Endothelial cell (in vitro differentiated cells): ENCODE measurements around the gene GGT5. TPM values are rescaled to one million over a fixed set of nuclear protein-coding genes. Genes with fewer than 3 reads are reported as not detected.
A peak's percentile ranks its signal among the peaks of the same experiment; 100 is the strongest.
"Not testable (repeated sequence)": the region's sequence is repeated elsewhere in the genome, so short reads cannot be mapped to it uniquely, and the experiment has no call there.

Experiments
- DNase-seq: peaks from one replicate; pipeline ENCODE4 v3.0.0; 2021; ENCODE audit warnings: low spot score
- H3K27ac Mint-ChIP-seq: one replicate; pipeline ENCODE4 v1.8.0; 2021; ENCODE audit warnings: mixed read lengths, inconsistent platforms; ENCODE audit not compliant: unreplicated experiment
- H3K27me3 Mint-ChIP-seq: one replicate; pipeline ENCODE4 v1.8.0; 2021; ENCODE audit warnings: mild to moderate bottlenecking, moderate library complexity, mixed read lengths, inconsistent platforms; ENCODE audit not compliant: unreplicated experiment
- H3K36me3 Mint-ChIP-seq: one replicate; pipeline ENCODE4 v1.8.0; 2021; ENCODE audit warnings: mild to moderate bottlenecking, low read depth, mixed read lengths, inconsistent platforms; ENCODE audit not compliant: unreplicated experiment
- H3K4me1 Mint-ChIP-seq: one replicate; pipeline ENCODE4 v1.8.0; 2021; ENCODE audit warnings: mild to moderate bottlenecking, mixed read lengths, inconsistent platforms; ENCODE audit not compliant: unreplicated experiment
- H3K4me3 Mint-ChIP-seq: one replicate; pipeline ENCODE4 v1.8.0; 2021; ENCODE audit warnings: mild to moderate bottlenecking, mixed read lengths, inconsistent platforms; ENCODE audit not compliant: unreplicated experiment
- H3K9me3 Mint-ChIP-seq: one replicate; pipeline ENCODE4 v1.8.0; 2021; ENCODE audit warnings: mixed read lengths, inconsistent platforms; ENCODE audit not compliant: unreplicated experiment
- CTCF ChIP-seq: fragments of 200-600 bp; sonication (generic); IDR thresholded peaks from one replicate; pipeline ENCODE4 v1.5.0; 2021; ENCODE audit warnings: antibody characterized with exemption; ENCODE audit not compliant: unreplicated experiment
- total RNA-seq: library from RNA; stranded (reverse); fragmentation: NEBNext Ultra II Directional; extraction: Animal tissue kit (Norgen Biotek cat#: 25700); gene quantifications from one replicate; pipeline ENCODE4 v1.2.1, GENCODE V29; 2021; ENCODE audit not compliant: unreplicated experiment

GGT5 gene
- total RNA-seq, 1 donor from 2014 or later = 1.6 TPM

DNA sequence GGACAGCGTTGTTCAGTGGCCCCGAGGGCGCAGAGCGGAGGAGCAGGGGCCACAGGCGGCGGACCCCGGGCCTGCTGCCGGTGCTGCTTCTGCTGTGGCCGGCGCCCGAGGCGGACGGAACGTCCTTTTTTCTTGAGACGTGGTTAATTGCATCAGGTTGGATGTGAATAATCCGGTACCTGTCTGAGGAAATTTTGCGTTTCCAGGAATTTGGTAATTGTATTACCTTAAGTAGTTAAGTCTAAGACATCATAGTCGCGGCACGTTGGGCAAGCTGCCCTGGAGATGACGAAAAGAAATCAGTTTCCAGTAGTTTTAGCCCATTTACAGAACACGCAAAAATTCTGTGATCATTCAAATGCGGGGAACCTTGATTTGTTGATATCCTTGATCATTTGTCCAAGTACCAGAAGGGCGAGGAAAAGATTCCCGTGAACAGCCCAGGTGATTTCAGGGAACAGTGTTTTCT lies 26.5 kb upstream of the GGT5 start:
- no peaks in the 10 kb centered on the region for H3K9me3 Mint-ChIP-seq
- TF ChIP-seq CTCF = no peak
- no peaks in the 10 kb centered on the region for H3K27me3 Mint-ChIP-seq
- no peaks in the 10 kb centered on the region for H3K36me3 Mint-ChIP-seq
- peaks cover 21% of the 10 kb centered on the region for H3K4me1 Mint-ChIP-seq
- peak overlapping the region; percentile 50 for H3K27ac Mint-ChIP-seq
- H3K4me3 Mint-ChIP-seq = peak overlapping the region; percentile 93
- DNase-seq = no peak

GRCh38 chr22:24270556-24271385 lies 25.9 kb upstream of the GGT5 start, which contains the start of gene SPECC1L:
SPECC1L (plus strand) TSS chr22:24270831; CDS start chr22:24302232, 31,401 bp downstream.
- TF ChIP-seq CTCF = no peak
- no peaks in the 10 kb centered on the region for H3K9me3 Mint-ChIP-seq
- no peaks in the 10 kb centered on the region for H3K27me3 Mint-ChIP-seq
- no peaks in the 10 kb centered on the region for H3K36me3 Mint-ChIP-seq
- DNase-seq = peak; percentile 96
- peaks cover 21% of the 10 kb centered on the region for H3K4me1 Mint-ChIP-seq
- H3K27ac Mint-ChIP-seq = peak within 1 kb of the TSS; percentile 77
- peak within 1 kb of the TSS; percentile 93 for H3K4me3 Mint-ChIP-seq

DNA sequence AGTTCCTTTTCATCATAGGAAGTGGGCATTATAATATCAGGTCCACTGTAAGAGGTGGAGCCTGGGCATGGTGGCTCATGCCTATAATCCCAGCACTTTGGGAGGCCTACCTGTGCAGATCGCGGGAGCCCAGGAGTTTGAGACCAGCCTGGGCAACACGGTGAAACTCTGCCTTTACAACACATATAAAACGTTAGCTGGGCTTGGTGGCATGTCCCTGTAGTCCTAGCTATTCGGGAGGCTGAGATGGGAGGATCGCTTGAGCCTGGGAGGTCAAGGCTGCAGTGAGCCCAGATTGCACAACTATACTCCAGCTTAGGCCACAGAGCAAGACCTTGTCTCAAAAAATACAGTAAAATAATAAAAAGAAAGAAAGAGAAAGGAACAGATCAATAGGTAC lies 21.6 kb upstream of the GGT5 start:
- not testable (repeated sequence) for H3K9me3 Mint-ChIP-seq, H3K36me3 Mint-ChIP-seq, H3K4me1 Mint-ChIP-seq, H3K27me3 Mint-ChIP-seq, H3K4me3 Mint-ChIP-seq, DNase-seq, H3K27ac Mint-ChIP-seq

GRCh38 chr22:24265734-24266133 lies 20.9 kb upstream of the GGT5 start:
- Mint-ChIP-seq H3K4me3 (no peak overlapping the region), H3K4me1 (peaks cover 7% of the 10 kb centered on the region), H3K36me3 (no peaks in the 10 kb centered on the region), H3K27ac (no peak overlapping the region), H3K9me3 (no peaks in the 10 kb centered on the region), H3K27me3 (no peaks in the 10 kb centered on the region)
- no peak for DNase-seq
- no peak for TF ChIP-seq CTCF

DNA sequence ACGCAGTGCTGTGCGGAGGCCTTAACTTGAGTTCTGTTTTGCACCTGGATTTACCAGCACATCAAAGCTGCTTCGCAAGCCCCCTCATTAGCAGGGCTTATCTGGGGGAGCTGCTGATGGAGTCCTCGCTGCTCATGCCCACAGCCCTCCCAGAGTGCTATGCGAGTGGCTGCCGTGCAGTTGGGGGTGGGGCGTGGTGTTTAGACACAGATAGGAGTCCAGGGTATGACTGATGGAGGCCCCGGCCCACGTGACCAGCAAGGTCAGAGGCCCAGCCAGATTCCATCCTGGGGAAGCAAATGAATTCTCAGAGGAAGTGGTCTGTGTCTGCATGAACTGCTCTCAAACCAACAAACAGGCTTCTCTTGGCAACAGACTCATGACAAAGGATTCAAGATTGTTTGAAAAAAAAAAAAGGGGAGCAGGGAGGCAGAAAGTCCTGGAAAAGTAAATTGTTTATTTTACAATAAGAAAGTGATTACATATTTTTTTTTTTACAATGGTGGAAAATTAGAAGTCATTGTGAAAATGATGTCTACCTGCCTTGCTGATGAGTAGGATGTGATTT lies 19.5 kb upstream of the GGT5 start:
- H3K4me3 Mint-ChIP-seq, H3K9me3 Mint-ChIP-seq, H3K36me3 Mint-ChIP-seq, H3K4me1 Mint-ChIP-seq, DNase-seq, H3K27me3 Mint-ChIP-seq: not testable (repeated sequence)
- peak overlapping the region; percentile 40 for H3K27ac Mint-ChIP-seq

DNA sequence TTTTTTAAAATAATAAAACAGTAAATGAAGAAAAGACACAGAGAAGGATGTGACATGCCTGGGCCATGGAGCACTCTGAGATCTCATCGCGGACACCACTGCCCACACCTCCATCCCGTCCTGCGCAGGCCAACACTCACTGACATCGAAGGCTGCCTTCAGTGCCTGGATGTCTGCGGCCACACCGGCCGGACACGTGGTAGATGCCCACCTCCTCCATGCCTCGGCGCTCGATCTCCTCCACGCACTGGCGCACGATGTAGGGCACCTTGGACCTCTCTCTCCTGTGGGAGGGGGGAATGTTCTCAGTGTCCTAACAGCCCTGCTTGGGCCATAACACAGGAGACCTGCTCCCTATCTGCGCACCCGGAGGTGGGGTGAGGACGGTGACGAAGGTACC lies 18.6 kb upstream of the GGT5 start:
- DNase-seq, H3K9me3 Mint-ChIP-seq, H3K36me3 Mint-ChIP-seq, H3K4me1 Mint-ChIP-seq, H3K4me3 Mint-ChIP-seq, H3K27me3 Mint-ChIP-seq: not testable (repeated sequence)
- H3K27ac Mint-ChIP-seq = peak overlapping the region; percentile 64

GRCh38 chr22:24262185-24262749 lies 17.4 kb upstream of the GGT5 start:
- not testable (repeated sequence) for H3K4me3 Mint-ChIP-seq, H3K36me3 Mint-ChIP-seq, H3K27ac Mint-ChIP-seq, H3K27me3 Mint-ChIP-seq, H3K9me3 Mint-ChIP-seq, H3K4me1 Mint-ChIP-seq, DNase-seq

GRCh38 chr22:24259459-24259858 lies 14.6 kb upstream of the GGT5 start:
- DNase-seq = peak; percentile 62
- H3K9me3 Mint-ChIP-seq, H3K36me3 Mint-ChIP-seq, H3K4me3 Mint-ChIP-seq, H3K4me1 Mint-ChIP-seq, H3K27me3 Mint-ChIP-seq, H3K27ac Mint-ChIP-seq: not testable (repeated sequence)

- H3K4me3 Mint-ChIP-seq, H3K4me1 Mint-ChIP-seq, DNase-seq, H3K27me3 Mint-ChIP-seq, H3K36me3 Mint-ChIP-seq, H3K9me3 Mint-ChIP-seq, H3K27ac Mint-ChIP-seq: not testable (repeated sequence)
Measured at GRCh38 chr22:24256736-24257135, 11.9 kb upstream of the GGT5 start.
